IPS-20b (cell line): Measurements from ENCODE around the gene ODF4.

Source experiments
- H3K27ac ChIP-seq: one replicate; pipeline ENCODE4 v1.5.1; 2013; ENCODE audit warnings: low read length
- H3K27me3 ChIP-seq: 2 replicates; pipeline ENCODE4 v1.6.1; 2013; ENCODE audit warnings: mild to moderate bottlenecking, low read length, inconsistent platforms; ENCODE audit not compliant: insufficient read depth
- H3K36me3 ChIP-seq: 2 replicates; pipeline ENCODE4 v1.6.1; 2013; ENCODE audit warnings: low read depth, mild to moderate bottlenecking, inconsistent platforms, low read length, moderate library complexity; ENCODE audit not compliant: insufficient read depth
- H3K4me1 ChIP-seq: 2 replicates; pipeline ENCODE4 v1.6.1; 2013; ENCODE audit warnings: mild to moderate bottlenecking, control low read depth, inconsistent platforms, low read length, moderate library complexity; ENCODE audit not compliant: insufficient read depth
- H3K4me3 ChIP-seq: 2 replicates; pipeline ENCODE4 v1.5.1; 2013; ENCODE audit warnings: mild to moderate bottlenecking, low read length, inconsistent platforms
- H3K9ac ChIP-seq: 2 replicates; pipeline ENCODE4 v1.6.1; 2013; ENCODE audit warnings: low read depth, mild to moderate bottlenecking, inconsistent platforms, low read length, moderate library complexity
- H3K9me3 ChIP-seq: 2 replicates; pipeline ENCODE4 v1.6.1; 2013; ENCODE audit warnings: mild to moderate bottlenecking, low read depth, low read length, inconsistent platforms; ENCODE audit not compliant: insufficient read depth

ODF4 gene

GRCh38 chr17:8353736-8354135, 14.1 kb downstream of the ODF4 start:
- no peak overlapping the region for H3K27ac ChIP-seq
- H3K9me3 ChIP-seq: no peaks in the 10 kb centered on the region
- no peaks in the 10 kb centered on the region for H3K27me3 ChIP-seq
- H3K36me3 ChIP-seq: no peaks in the 10 kb centered on the region
- no peak overlapping the region for H3K4me3 ChIP-seq
- H3K4me1 ChIP-seq: no peaks in the 10 kb centered on the region
- no peak overlapping the region for H3K9ac ChIP-seq

GRCh38 chr17:8354236-8354635, 14.6 kb downstream of the ODF4 start:
- H3K4me3 ChIP-seq: no peak overlapping the region
- H3K9ac ChIP-seq: no peak overlapping the region
- H3K27me3 ChIP-seq: no peaks in the 10 kb centered on the region
- H3K9me3 ChIP-seq: no peaks in the 10 kb centered on the region
- H3K4me1 ChIP-seq: no peaks in the 10 kb centered on the region; the same call in 1 of the 2 replicates
- no peak overlapping the region for H3K27ac ChIP-seq
- H3K36me3 ChIP-seq: no peaks in the 10 kb centered on the region

DNA sequence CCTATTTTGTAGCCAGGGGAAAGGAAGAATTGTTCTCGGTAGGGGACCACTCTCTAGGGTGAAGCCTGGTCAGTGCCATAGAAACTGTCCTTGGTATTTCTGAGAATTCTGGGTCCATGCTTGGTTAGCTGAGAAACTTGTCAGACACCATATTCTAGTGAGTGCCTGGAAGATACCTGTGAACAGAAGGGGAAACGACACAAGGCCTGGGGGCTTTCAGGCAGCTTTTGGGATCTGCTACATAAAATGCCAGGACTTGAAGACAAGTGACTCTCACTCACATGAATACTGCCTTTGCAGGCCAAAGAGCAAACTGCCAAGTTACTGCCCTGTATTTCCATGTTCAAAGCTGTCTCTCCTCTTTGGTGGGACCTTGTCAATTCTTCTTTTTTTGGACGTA, 18.3 kb downstream of the ODF4 start:
- Histone ChIP-seq H3K9me3 (no peaks in the 10 kb centered on the region), H3K9ac (no peak overlapping the region), H3K27ac (no peak overlapping the region), H3K36me3 (no peaks in the 10 kb centered on the region), H3K4me1 (peaks cover 15% of the 10 kb centered on the region), H3K4me3 (no peak overlapping the region), H3K27me3 (no peaks in the 10 kb centered on the region)

GRCh38 chr17:8359769-8360168, 20.1 kb downstream of the ODF4 start:
- H3K4me3 ChIP-seq: no peak overlapping the region
- peaks cover 15% of the 10 kb centered on the region for H3K4me1 ChIP-seq
- H3K9me3 ChIP-seq: no peaks in the 10 kb centered on the region
- no peaks in the 10 kb centered on the region for H3K36me3 ChIP-seq
- H3K9ac ChIP-seq: peak overlapping the region; percentile 4; the same call in 1 of the 2 replicates
- H3K27me3 ChIP-seq: no peaks in the 10 kb centered on the region
- H3K27ac ChIP-seq: no peak overlapping the region

DNA sequence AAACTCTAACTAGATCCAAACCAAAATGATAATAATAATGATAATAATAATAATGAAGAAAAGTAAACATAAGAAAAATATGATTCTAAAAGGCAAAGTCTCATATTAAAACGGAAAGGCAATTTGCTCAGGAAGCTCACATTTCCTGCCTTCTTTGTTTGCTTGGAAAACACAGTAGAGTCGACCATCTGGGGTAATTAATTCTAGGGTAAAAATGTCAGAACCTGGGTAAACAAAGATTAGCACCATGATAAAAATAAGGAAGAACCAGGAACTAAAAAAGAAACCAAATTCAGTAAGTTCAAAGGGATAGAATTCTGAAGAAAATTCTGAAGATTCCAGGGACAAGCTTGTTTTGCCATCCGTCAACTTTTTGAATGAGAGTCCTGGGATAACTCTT, 20.6 kb downstream of the ODF4 start:
- Histone ChIP-seq H3K4me1 (peaks cover 15% of the 10 kb centered on the region), H3K27ac (no peak overlapping the region), H3K9ac (no peak overlapping the region), H3K27me3 (no peaks in the 10 kb centered on the region), H3K4me3 (no peak overlapping the region), H3K9me3 (no peaks in the 10 kb centered on the region), H3K36me3 (no peaks in the 10 kb centered on the region)

DNA sequence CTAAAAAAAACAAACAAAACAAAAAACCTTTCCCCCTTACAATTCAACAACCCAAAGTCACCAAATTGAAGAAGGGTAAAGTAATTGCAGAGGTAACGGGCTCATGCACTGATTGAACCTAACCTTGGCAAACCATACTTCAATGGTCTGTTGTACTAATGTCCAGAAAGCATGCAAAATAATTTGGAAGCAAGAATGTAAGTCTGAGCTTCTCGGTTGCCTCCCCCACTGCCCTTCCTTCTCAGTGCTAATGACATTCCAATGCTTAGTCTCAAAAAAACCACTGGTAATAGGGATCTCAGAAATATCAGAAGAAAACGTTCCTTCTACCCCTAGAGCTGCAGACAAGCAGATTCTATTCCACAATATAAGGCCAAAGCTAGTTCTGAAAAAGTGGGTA, 21.1 kb downstream of the ODF4 start:
- peaks cover 15% of the 10 kb centered on the region for H3K4me1 ChIP-seq
- no peaks in the 10 kb centered on the region for H3K9me3 ChIP-seq
- H3K4me3 ChIP-seq: no peak overlapping the region
- no peaks in the 10 kb centered on the region for H3K27me3 ChIP-seq
- no peaks in the 10 kb centered on the region for H3K36me3 ChIP-seq
- no peak overlapping the region for H3K9ac ChIP-seq
- no peak overlapping the region for H3K27ac ChIP-seq

DNA sequence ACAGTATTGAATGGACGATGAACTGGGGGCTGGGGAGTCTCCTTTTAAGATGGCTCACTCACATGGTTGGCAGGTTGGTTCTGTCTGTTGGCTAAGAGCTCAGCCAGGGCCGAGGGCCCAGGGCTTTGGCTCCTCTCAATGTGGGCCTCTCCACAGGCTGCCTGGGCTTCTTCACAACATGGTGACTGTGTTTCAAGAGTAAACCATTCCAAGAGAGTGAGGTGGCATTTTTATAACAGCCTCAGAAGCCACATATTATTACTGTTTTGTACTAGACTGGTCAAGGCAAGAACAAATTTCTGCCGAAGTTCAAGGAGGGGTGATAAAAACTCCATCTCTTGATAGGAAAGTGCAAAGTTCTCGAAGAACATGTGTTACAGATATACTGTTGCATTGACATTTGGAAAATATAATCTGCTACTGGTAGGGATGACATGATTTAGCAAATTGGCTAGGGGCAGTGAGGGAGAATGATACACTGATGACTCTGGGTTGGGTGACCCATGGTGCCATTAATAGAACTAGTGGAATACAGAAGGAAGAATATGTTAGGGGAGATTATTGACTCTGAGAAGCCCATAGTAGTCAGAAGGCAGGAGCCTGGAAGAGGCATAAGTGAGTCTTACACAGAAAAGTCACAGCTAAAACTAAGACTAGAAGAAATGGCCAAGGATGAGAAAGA, 23.2 kb downstream of the ODF4 start:
- Histone ChIP-seq H3K4me1 (peaks cover 15% of the 10 kb centered on the region), H3K9me3 (no peaks in the 10 kb centered on the region), H3K36me3 (no peaks in the 10 kb centered on the region), H3K27me3 (no peaks in the 10 kb centered on the region), H3K4me3 (no peak overlapping the region), H3K27ac (no peak overlapping the region), H3K9ac (no peak overlapping the region)

GRCh38 chr17:8365143-8365542, 25.5 kb downstream of the ODF4 start:
- H3K9me3 ChIP-seq: no peaks in the 10 kb centered on the region
- H3K4me3 ChIP-seq: no peak overlapping the region
- peaks cover 7% of the 10 kb centered on the region; the same call in 1 of the 2 replicates for H3K4me1 ChIP-seq
- H3K27ac ChIP-seq: no peak overlapping the region
- H3K36me3 ChIP-seq: peaks cover 21% of the 10 kb centered on the region
- H3K9ac ChIP-seq: no peak overlapping the region
- H3K27me3 ChIP-seq: no peaks in the 10 kb centered on the region

- Histone ChIP-seq H3K27me3 (no peaks in the 10 kb centered on the region), H3K36me3 (peaks cover 28% of the 10 kb centered on the region), H3K27ac (no peak overlapping the region), H3K9ac (no peak overlapping the region), H3K9me3 (no peaks in the 10 kb centered on the region), H3K4me1 (no peaks in the 10 kb centered on the region), H3K4me3 (no peak overlapping the region)
Measured at GRCh38 chr17:8366231-8366630, 26.6 kb downstream of the ODF4 start.

- Histone ChIP-seq H3K4me3 (no peak overlapping the region), H3K36me3 (peaks cover 35% of the 10 kb centered on the region), H3K27ac (no peak overlapping the region), H3K27me3 (no peaks in the 10 kb centered on the region), H3K9ac (no peak overlapping the region), H3K9me3 (no peaks in the 10 kb centered on the region), H3K4me1 (no peaks in the 10 kb centered on the region)
Measured at GRCh38 chr17:8368193-8368592, 28.6 kb downstream of the ODF4 start.

DNA sequence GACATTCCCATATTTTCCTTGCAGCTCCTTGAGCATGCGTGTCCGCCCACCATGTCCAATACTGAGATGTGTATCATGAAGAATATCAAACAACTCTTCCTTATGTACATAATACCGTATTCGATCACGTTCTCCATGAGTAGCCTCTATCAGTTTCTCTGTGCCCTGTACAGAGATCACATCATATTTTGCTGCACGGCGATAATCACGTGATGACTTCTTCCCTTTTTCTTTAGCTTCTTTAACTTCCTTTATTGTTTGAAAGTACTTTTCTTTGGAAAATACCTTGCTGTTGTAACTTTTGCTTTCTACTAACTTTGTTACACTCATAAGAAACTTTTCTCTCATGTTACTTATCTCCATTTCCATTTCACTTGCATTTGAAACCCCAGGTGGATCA, 30.3 kb downstream of the ODF4 start:
- H3K4me3 ChIP-seq: no peak overlapping the region
- H3K4me1 ChIP-seq: no peaks in the 10 kb centered on the region
- H3K9ac ChIP-seq: no peak overlapping the region
- H3K36me3 ChIP-seq: peaks cover 35% of the 10 kb centered on the region
- H3K27ac ChIP-seq: no peak overlapping the region
- no peaks in the 10 kb centered on the region for H3K9me3 ChIP-seq
- H3K27me3 ChIP-seq: no peaks in the 10 kb centered on the region

- Histone ChIP-seq H3K36me3 (peaks cover 36% of the 10 kb centered on the region), H3K9me3 (no peaks in the 10 kb centered on the region), H3K27ac (no peak overlapping the region), H3K4me3 (no peak overlapping the region), H3K9ac (no peak overlapping the region), H3K4me1 (no peaks in the 10 kb centered on the region), H3K27me3 (no peaks in the 10 kb centered on the region)
Measured at GRCh38 chr17:8371786-8372185, 32.1 kb downstream of the ODF4 start.
